HG03097 (cell line): ENCODE data around the gene GSTM4.
A peak's percentile ranks its signal among the peaks of the same experiment; 100 is the strongest.

ENCODE experiments used
- ATAC-seq: cut with Tn5 transposase; IDR thresholded peaks from one replicate; pipeline ENCODE4 v1.9.1; 2021; ENCODE audit not compliant: unreplicated experiment, low FRiP score

The GSTM4 gene

DNA sequence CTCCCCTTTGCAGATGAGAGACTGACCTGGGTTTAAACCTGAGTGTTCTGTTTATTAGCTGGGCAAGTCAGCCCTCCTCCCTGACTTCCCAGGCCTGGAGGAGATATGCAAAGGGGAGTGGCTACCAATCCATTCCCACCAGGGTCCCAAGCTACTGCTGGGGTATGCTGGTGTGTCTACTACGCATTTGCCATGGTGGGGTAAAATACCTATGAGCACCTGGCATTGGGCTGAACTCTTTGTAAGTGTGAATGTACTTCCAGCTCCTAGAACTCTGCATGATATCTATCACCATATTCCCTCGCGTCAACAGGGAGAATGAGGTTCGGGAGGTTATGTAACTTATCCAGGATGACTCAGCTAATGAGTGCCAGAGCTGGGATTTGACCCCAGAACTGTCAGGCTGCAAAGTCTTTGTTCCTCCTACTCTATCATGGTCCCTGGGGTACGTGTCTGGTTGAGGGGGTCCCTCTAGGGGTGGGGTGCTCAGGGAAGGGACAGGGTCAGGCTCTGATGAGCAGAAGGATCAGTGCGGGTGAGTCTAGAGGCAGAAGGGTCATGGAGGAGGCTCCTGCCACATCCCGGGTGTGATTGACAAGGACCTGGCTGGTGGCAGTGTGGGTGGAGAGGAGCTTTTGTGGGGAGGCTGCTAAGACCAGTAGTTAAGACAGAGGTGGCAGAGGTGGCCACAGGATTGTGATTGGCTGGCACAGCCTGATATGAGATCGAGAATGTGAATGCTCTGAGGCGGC is 19.5 kb upstream of the GSTM4 start:
- ATAC-seq, result no peak

DNA sequence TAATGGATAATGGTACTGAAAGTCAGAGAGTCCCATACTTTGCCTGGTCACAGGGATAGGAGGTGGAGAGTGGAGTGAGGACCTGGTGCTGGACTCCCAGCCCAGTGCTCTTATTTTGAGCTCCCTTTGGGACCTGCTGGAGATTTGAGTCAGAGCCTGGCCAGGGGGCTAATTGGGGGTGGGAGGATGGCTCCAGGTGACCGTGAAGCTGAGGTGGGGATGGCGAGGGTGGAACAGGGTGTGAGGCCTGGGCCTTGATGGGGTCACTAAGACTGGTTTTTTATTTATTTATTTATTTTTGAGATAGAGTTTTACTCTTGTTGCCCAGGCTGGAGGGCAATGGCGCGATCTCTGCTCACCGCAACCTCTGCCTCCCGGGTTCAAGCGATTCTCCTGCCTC is 18.5 kb upstream of the GSTM4 start:
- no peak for ATAC-seq

DNA sequence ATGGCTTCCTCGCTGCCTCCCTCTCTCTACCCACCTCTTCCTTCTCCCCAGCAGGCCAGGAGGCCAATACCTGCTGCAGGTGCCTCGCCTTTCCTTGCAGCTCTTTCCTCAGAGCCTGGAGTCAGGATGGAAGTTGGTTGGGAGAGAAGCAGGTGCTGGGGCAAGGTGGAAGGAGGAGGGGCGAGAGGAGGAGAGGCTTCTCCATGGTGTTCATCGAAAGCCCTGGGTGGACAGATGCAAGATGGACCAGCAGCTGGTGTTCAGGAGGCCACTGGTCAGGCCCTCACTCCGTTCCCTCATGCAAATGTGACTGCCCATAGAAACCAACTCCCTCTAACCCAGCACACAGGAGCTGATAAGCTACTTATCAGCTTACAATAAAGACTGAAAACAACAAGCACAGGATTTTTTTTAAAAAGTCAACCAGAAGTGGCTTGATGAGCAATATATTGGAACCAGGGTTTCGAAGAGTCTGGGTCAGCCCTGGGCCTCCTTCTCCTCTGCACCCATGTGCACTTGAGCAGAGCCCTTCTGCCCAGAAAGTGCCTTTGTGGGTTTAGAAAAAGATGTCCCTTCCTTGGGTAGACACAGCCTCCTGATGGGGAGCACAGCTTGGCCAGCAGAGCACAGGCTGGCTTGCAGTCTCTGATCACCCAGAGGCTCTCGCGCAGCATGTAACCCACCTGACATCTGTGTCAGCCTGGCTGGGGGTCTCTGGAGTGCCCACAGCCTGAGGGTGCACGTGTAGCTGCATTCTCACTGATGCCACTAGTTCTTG is 16.6 kb upstream of the GSTM4 start:
- ATAC-seq, result no peak

GRCh38 chr1:109639841-109640184 is 16.1 kb upstream of the GSTM4 start:
- ATAC-seq, result no peak

GRCh38 chr1:109640285-109640865 is 15.5 kb upstream of the GSTM4 start:
- no peak for ATAC-seq

DNA sequence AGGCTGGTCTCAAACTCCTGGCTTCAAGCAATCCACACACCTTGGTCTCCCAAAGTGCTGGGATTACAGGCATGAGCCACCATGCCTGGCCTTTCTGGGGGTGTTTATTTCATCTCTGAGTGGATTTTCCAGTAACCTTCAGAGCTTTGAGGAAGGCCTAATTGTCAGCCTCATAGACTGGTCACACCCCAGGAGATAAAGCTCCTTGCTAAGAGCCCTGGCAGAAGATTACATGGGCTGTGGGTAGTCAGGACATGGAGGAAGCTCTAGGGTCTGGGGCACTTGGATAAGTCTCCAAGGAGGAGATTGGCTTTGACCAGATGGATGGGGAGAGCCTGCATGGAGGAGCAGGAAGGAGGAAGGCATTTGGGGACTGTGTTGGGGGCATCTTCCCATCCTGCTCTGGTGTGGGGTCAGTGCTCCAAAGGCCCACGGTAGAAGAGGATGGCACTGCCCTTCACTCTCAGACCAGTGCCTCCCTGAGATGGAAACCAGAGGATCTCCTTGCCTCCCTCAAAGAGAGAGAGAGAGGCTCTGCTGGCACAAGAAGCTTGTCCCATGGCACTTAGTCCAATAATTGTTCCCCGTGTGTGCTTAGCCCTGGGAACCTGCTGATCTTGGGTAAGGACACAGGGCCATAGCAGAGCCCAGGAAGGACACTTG is 14.7 kb upstream of the GSTM4 start:
- ATAC-seq, result no peak

GRCh38 chr1:109641861-109642260 is 14.0 kb upstream of the GSTM4 start:
- ATAC-seq, result no peak

- ATAC-seq, result no peak
Measured at GRCh38 chr1:109642626-109643025, 13.3 kb upstream of the GSTM4 start.

DNA sequence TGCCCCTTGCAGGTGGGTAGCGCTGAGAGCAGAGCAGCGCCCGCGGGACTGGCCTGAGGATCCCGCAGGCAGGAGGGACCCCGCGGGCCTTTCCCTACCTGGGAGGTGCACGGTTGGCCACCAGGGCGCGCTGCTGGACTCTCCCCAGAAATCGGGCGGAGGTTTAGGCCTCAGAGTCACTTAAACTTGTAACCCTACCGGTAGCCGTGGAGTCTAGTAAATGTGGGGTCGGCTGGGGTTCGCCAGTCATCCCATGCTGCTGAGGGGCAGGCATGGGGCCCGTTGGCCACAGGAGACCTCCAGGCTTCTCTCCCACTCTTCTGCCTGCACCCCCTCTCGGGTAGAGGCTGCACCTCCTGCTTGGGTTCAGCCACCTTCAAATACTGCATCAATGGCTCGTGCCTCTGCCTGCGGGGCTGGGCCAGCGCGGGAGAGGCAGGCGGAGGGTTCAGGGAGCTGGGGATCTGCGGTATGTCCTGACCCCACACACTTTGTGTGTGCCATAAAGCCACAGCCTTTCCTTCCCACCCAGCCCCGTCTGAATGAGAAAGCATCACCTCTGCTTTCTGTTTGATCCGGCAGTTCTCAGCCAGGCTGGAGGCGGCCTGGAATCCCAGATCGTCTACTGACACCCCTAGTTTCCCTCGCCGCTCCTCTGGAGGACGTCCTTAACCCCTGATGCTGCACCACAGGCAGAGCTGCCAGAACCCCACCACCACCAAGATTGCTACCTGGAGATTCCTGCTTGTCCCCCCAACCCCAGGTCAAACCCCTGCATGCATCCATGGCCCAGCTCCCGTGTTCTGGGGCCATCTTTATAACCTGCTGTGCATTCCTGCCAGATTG is 12.3 kb upstream of the GSTM4 start:
- peak; percentile 70 for ATAC-seq

DNA sequence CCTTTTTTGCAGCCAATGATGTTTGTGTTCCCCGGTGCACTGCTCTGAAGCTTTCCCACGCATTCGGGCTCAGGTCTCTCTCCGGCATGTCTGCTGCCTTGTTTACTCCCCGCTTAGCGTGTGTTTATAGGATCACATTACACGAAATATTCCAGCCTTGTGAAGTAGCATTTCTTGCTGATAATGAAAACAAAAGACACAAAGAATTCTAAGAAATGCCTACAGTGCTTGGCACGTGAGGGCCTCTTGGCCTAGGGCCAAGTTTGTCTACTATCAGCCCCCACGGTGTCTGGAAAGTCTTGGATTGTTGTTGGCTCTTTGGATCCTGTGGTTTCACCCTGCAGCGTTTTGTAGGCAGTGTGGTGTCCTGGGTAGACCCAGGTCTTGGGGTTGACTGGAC is 11.2 kb upstream of the GSTM4 start:
- ATAC-seq, result no peak

- no peak for ATAC-seq
Measured at GRCh38 chr1:109649491-109649914, 6.4 kb upstream of the GSTM4 start.

- ATAC-seq, result no peak
Measured at GRCh38 chr1:109650609-109651008, 5.3 kb upstream of the GSTM4 start.

DNA sequence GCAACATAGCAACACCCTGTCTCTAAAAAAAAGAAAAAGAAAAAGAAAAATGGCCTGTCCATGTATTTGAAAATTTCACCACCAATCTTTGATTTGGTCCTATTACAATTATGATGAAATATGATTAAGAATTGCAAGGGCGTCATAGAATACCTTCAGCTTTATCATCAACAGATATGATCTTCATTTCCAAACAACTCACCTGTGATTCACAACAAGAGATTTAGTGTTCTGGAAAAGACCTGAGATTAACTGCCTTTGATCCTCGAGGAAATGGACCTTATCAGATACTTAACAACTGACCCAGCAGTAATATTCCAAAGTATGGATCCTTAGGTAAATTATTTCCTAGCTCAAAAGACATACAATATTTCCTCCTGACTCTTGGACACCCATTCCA is 3.5 kb upstream of the GSTM4 start:
- ATAC-seq, result no peak

DNA sequence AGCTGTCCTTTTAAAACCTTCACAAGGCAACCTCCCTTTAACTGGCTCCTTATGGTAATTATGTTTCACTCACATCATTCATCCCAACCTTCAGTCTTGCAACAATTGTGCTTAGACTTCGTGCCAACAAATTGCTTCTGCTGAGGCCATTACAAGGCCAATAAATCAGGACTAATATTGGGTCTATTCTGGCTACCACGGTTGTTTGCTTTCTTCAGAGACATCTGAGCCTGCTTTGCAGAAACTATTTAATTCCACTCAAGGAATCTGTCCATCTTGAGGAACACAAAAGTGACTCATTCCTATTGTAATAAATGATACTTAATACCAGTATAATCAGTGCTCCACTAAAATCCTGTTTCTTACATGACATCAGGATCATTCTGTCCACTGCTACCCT is 2.6 kb upstream of the GSTM4 start:
- ATAC-seq, result no peak

- ATAC-seq, result no peak
Measured at GRCh38 chr1:109654519-109654918, 1.4 kb upstream of the GSTM4 start.

DNA sequence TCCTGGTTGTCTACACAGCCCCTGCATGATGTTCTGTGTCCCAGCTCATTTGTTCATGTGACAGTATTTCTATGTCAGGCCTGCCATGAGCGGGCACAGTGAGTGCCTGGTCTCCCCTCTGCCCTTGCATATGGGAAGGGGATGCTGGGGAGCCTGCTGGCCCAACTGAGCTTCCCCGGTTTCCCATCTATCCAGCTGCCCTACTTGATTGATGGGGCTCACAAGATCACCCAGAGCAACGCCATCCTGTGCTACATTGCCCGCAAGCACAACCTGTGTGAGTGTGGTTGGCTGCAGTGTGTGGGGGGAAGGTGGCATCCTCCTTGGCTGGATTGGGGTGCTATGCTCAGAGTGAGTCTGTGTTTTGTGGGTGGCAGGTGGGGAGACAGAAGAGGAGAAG is 1.5 kb downstream of the GSTM4 start:
- no peak for ATAC-seq

DNA sequence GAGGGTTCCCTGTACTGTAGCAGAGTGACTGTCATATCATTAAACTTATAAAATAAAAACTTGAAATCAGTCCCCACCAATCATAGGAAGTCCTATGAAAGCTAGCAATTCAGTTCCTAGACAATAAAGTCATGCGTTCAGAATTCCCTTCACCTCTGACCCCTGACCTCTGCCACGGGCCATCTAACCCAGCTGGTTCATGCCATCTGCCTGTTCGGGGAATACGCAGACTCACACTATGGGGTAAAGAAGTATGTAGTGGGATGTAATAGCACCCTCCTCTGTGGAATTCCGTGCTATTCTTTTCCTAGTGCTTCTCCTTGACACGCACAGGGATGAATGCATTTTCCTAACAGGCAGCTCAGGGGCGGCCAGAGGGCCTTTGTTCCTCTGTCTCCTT is 2.1 kb downstream of the GSTM4 start:
- ATAC-seq, result no peak

DNA sequence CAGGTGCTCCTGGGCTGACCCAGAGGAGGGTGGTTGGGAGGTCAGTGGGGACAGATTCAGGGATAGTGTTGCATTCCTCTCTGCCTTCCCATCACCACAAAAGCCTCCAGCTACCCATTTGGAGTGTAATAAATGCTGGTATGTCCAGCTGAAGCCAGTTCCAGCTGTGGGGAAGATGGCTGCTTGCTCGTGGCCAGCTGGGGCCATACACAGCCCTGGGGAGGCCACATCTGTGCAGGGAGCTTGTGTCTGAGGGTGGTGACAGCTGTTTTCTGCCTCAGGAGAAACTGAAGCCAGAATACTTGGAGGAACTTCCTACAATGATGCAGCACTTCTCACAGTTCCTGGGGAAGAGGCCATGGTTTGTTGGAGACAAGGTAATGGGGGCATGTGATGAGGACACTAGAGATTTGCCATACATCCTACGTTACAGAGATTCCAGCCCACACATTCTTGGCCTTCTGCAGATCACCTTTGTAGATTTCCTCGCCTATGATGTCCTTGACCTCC is 2.7 kb downstream of the GSTM4 start:
- ATAC-seq, result no peak

- no peak for ATAC-seq
Measured at GRCh38 chr1:109659145-109659544, 3.2 kb downstream of the GSTM4 start.

GRCh38 chr1:109659997-109660690 is 4.2 kb downstream of the GSTM4 start:
- no peak for ATAC-seq
